Measurements from ENCODE around the gene SLN. TPM values are rescaled to one million over a fixed set of nuclear protein-coding genes. Genes with fewer than 3 reads are reported as not detected.
A peak's percentile ranks its signal among the peaks of the same experiment; 100 is the strongest.

Gene SLN
- total RNA-seq, 4 donors from 2014 or later: 0.96 TPM; not detected in 3

DNA sequence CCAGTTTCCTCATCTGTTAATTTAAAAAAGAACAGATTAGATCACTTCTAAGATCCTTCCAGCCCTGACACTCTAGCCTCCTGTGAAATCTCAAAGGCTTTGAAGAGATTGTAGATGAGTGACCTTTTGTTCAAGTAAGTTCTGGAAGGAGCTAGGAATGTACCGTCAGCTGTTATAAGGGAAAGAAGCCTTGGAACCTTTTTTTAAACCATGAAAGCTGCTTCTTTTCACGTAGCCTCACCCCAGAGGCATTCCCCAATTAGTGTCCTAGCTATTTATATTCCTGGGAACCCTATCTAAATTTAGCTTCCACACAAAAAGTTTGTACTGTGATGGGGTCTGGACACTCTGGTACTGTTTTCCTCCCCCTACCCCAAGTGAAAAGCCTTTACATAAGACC, 35.8 kb upstream of the SLN start:
- intact Hi-C loops (cut with DNase I; ENCODE audit: low total_unique reads): no loop called here
- in situ Hi-C loops (cut with MboI; ENCODE audit: low pct_ligation_motif_present in 1 of 4, low pct_unique_long_range_greater_than_20kb in 1 of 4, low sequenced_read_pairs in 3 of 4): loop anchor here in 1 of 4 donors (10.0 kb wide), 1 partner anchor 147 kb away; no protein-coding TSS in a partner anchor

DNA sequence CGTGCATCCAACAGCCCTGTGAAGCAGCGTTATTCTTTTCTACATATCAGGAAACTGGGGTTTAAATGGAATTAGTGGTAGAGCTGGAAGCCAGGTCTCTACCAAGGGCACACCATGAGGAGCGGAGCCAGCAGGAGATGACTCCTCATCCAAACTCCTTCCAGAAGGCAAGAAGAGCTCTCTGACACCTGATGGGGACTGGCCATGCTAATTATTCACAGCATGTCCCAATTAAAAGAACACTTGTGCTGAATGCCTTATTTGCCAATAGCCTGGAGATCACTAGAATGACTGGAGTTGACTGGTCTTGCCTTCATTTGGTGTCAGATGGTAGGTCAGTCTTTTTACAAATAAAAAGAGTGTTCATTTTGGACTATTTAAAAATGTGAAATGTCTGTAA, 32.9 kb upstream of the SLN start:
- Histone ChIP-seq H3K4me3 (no peak overlapping the region), H3K9me3 (no peaks in the 10 kb centered on the region), H3K4me1 (no peaks in the 10 kb centered on the region), H3K27me3 (no peaks in the 10 kb centered on the region), H3K36me3 (no peaks in the 10 kb centered on the region), H3K27ac (no peak overlapping the region)
- intact Hi-C loops (cut with DNase I; ENCODE audit: low total_unique reads) (no loop called here), in situ Hi-C loops (cut with MboI; ENCODE audit: low pct_ligation_motif_present in 1 of 4, low pct_unique_long_range_greater_than_20kb in 1 of 4, low sequenced_read_pairs in 3 of 4) (loop anchor here in 1 of 4 donors (10.0 kb wide), 1 partner anchor 150 kb away; no protein-coding TSS in a partner anchor)
- DNase-seq: no peak
- 62 to 86% methylated on average over 2 to 3 of the region's 3 CpGs for WGBS, 2 donors (ENCODE audit: low coverage in 1 of 2)
- TF ChIP-seq POLR2A (IDR thresholded peaks at IDR 0.05) (no peak), EP300 (IDR thresholded peaks at IDR 0.05; ENCODE audit: low read depth) (no peak), POLR2AphosphoS5 (IDR thresholded peaks at IDR 0.05) (no peak)
- TF ChIP-seq, protein P1, sequence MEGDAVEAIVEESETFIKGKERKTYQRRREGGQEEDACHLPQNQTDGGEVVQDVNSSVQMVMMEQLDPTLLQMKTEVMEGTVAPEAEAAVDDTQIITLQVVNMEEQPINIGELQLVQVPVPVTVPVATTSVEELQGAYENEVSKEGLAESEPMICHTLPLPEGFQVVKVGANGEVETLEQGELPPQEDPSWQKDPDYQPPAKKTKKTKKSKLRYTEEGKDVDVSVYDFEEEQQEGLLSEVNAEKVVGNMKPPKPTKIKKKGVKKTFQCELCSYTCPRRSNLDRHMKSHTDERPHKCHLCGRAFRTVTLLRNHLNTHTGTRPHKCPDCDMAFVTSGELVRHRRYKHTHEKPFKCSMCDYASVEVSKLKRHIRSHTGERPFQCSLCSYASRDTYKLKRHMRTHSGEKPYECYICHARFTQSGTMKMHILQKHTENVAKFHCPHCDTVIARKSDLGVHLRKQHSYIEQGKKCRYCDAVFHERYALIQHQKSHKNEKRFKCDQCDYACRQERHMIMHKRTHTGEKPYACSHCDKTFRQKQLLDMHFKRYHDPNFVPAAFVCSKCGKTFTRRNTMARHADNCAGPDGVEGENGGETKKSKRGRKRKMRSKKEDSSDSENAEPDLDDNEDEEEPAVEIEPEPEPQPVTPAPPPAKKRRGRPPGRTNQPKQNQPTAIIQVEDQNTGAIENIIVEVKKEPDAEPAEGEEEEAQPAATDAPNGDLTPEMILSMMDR (IDR thresholded peaks at IDR 0.05): no peak

More for the DNA sequence above, 35.8 kb upstream of the SLN start:
- H3K4me3 ChIP-seq: no peak overlapping the region
- TF ChIP-seq POLR2A (IDR thresholded peaks at IDR 0.05) (no peak), EP300 (IDR thresholded peaks at IDR 0.05; ENCODE audit: low read depth) (no peak), POLR2AphosphoS5 (IDR thresholded peaks at IDR 0.05) (no peak)
- TF ChIP-seq, protein P1 (IDR thresholded peaks at IDR 0.05): no peak
- H3K9me3 ChIP-seq: no peaks in the 10 kb centered on the region
- no peak for DNase-seq
- no peaks in the 10 kb centered on the region for H3K4me1 ChIP-seq
- no peaks in the 10 kb centered on the region for H3K36me3 ChIP-seq
- no peaks in the 10 kb centered on the region for H3K27me3 ChIP-seq
- no peak overlapping the region for H3K27ac ChIP-seq
- 28 to 39% methylated on average over 2 of the region's 2 CpGs for WGBS, 2 donors (ENCODE audit: low coverage in 1 of 2)

DNA sequence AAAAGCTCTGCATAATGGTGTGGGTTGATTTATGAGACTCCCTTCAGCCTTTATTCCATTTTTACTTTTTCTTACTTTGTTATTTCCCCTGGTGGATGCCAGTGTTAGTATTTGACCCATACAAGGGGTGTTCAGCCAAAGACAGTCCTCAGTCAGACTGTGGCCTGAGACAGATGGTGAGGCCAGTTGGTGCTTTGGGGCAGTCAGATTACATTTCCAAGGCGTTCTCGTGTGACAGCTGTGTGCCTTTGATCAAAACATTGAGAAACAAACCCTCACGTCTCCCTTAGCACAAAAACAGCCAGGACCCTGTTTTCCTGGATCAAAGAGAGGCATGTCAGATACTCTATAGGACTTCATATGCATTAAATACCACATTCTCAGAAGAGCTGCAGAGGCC, 31.3 kb upstream of the SLN start:
- WGBS, 2 donors (ENCODE audit: low coverage in 1 of 2): 40 to 62% methylated on average over 1 to 3 of the region's 3 CpGs
- TF ChIP-seq EP300 (IDR thresholded peaks at IDR 0.05; ENCODE audit: low read depth) (no peak), POLR2AphosphoS5 (IDR thresholded peaks at IDR 0.05) (no peak), POLR2A (IDR thresholded peaks at IDR 0.05) (no peak)
- TF ChIP-seq, protein P1 (IDR thresholded peaks at IDR 0.05): no peak

DNA sequence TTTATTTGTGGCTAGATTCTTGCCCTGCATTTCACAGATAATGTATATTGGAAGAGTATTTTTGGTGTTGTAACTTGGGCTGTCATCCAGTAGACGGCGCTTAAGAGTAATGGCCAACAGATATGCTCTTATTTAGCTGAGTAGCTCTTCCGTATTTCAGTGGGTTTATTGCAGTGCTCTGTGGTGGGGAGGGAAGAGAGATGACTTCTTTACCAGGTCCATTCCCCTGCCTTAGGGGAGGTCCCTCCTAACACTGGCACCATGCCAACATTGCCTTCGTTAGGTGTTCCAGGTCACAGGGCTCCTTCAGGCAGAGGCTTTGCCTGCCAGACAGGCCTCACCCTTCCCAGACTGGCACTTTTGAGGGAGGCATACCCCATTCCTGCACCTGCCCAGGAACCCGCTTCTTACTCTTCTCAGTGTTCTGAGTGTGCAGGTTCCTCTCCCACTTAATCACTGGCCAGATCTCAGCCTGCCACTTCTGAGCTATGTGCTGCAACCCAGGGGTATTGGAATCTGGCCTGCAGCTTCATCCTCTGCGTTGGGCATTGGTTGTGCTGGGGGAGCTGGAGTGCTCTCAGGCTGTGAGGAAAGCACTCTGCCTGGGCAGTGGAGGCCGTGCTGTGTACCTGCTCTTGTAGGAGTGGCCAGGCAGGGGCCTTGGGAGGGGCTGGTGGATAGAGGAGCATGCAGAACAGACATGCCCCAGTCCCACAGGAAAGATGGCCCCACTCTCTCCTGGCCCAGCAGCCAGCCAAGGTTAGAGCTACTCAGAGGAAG, 29.4 kb upstream of the SLN start:
- in situ Hi-C loops (cut with MboI; ENCODE audit: low pct_ligation_motif_present in 1 of 4, low pct_unique_long_range_greater_than_20kb in 1 of 4, low sequenced_read_pairs in 3 of 4): loop anchor here in 1 of 4 donors (10.0 kb wide), 1 partner anchor 154 kb away; no protein-coding TSS in a partner anchor
- 20 to 49% methylated on average over 1 to 7 of the region's 7 CpGs for WGBS, 2 donors (ENCODE audit: low coverage in 1 of 2)
- no peaks in the 10 kb centered on the region for H3K27me3 ChIP-seq

More for the DNA sequence above, 31.3 kb upstream of the SLN start:
- no peaks in the 10 kb centered on the region for H3K36me3 ChIP-seq
- H3K27me3 ChIP-seq: no peaks in the 10 kb centered on the region
- H3K9me3 ChIP-seq: no peaks in the 10 kb centered on the region
- no peak overlapping the region for H3K4me3 ChIP-seq
- intact Hi-C loops (cut with DNase I; ENCODE audit: low total_unique reads): no loop called here
- DNase-seq: no peak
- in situ Hi-C loops (cut with MboI; ENCODE audit: low pct_ligation_motif_present in 1 of 4, low pct_unique_long_range_greater_than_20kb in 1 of 4, low sequenced_read_pairs in 3 of 4): loop anchor here in 1 of 4 donors (10.0 kb wide), 1 partner anchor 152 kb away; no protein-coding TSS in a partner anchor
- no peak overlapping the region for H3K27ac ChIP-seq
- H3K4me1 ChIP-seq: no peaks in the 10 kb centered on the region

More for the DNA sequence above, 29.4 kb upstream of the SLN start:
- TF ChIP-seq EP300 (IDR thresholded peaks at IDR 0.05; ENCODE audit: low read depth): no peak
- TF ChIP-seq, protein P1 (IDR thresholded peaks at IDR 0.05): peak; percentile 41 to 71 (median 59)
- Histone ChIP-seq H3K9me3 (no peaks in the 10 kb centered on the region), H3K27ac (no peak overlapping the region), H3K36me3 (no peaks in the 10 kb centered on the region), H3K4me1 (no peaks in the 10 kb centered on the region), H3K4me3 (no peak overlapping the region)
- DNase-seq: peak; percentile 13
- intact Hi-C loops (cut with DNase I; ENCODE audit: low total_unique reads): no loop called here
